Osteoblast (primary cell): ENCODE data around the gene CXCL13. TPM values are rescaled to one million over a fixed set of nuclear protein-coding genes. Genes with fewer than 3 reads are reported as not detected.
A peak's percentile ranks its signal among the peaks of the same experiment; 100 is the strongest.
"Not testable (repeated sequence)": the region's sequence is repeated elsewhere in the genome, so short reads cannot be mapped to it uniquely, and the experiment has no call there.

Source experiments
- DNase-seq: peaks from one replicate; pipeline ENCODE4 v3.0.0; 2011; ENCODE audit warnings: low spot score, mixed read lengths; ENCODE audit not compliant: insufficient read length; ENCODE audit errors: missing footprints
- H2AFZ ChIP-seq: 2 replicates; pipeline ENCODE4 v1.6.0; 2011; ENCODE audit warnings: mild to moderate bottlenecking, low read length
- H3K27ac ChIP-seq: 2 replicates; pipeline ENCODE4 v1.5.1; 2011; ENCODE audit warnings: mild to moderate bottlenecking, low read depth, low read length, moderate library complexity
- H3K27me3 ChIP-seq: 2 replicates; pipeline ENCODE4 v1.6.0; 2012; ENCODE audit warnings: mild to moderate bottlenecking, control low read depth, inconsistent platforms, low read length, moderate library complexity; ENCODE audit not compliant: insufficient read depth
- H3K36me3 ChIP-seq: 2 replicates; pipeline ENCODE4 v1.5.1; 2011; ENCODE audit warnings: mild to moderate bottlenecking, low read length, control low read depth, moderate library complexity; ENCODE audit not compliant: insufficient read depth
- H3K4me1 ChIP-seq: 2 replicates; pipeline ENCODE4 v1.5.1; 2011; ENCODE audit warnings: mild to moderate bottlenecking, low read length, control low read depth, moderate library complexity; ENCODE audit not compliant: insufficient read depth
- H3K4me2 ChIP-seq: 2 replicates; pipeline ENCODE4 v1.6.0; 2011; ENCODE audit warnings: mild to moderate bottlenecking, low read length; ENCODE audit not compliant: insufficient read depth
- H3K4me3 ChIP-seq: fragments of 200-600 bp; sonication (generic); 3 replicates; pipeline ENCODE4 v1.5.1; 2012; ENCODE audit warnings: mild to moderate bottlenecking, low read length, inconsistent platforms; ENCODE audit not compliant: insufficient read depth
- H3K79me2 ChIP-seq: 2 replicates; pipeline ENCODE4 v1.6.0; 2012; ENCODE audit warnings: mild to moderate bottlenecking, low read length, control low read depth, inconsistent platforms; ENCODE audit not compliant: insufficient read depth
- H3K9me3 ChIP-seq: 2 replicates; pipeline ENCODE4 v1.5.1; 2011; ENCODE audit warnings: low read depth, low read length, control low read depth
- H4K20me1 ChIP-seq: 2 replicates; pipeline ENCODE4 v1.6.0; 2012; ENCODE audit warnings: mild to moderate bottlenecking, low read length, control low read depth; ENCODE audit not compliant: insufficient read depth
- total RNA-seq: library from RNA; depleted of rRNA; stranded (reverse); fragments of >200 nt; gene quantifications from 2 replicates; pipeline ENCODE4 v1.2.3, GENCODE V29; 2012
- TF ChIP-seq, protein P1 (sequence below): IDR thresholded peaks from 2 replicates; pipeline ENCODE4 v1.5.1; 2011; ENCODE audit warnings: mild to moderate bottlenecking, low read depth, low read length, moderate library complexity; ENCODE audit errors: extremely low read depth

The CXCL13 gene, protein sequence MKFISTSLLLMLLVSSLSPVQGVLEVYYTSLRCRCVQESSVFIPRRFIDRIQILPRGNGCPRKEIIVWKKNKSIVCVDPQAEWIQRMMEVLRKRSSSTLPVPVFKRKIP
- not detected in 2 replicates for total RNA-seq

GRCh38 chr4:77605210-77605902, at the start of gene CXCL13:
Gene CXCL13 (plus strand): TSS chr4:77605820. CDS start chr4:77605866, 46 bp downstream.
- no peak within 1 kb of the TSS for H3K4me2 ChIP-seq
- H3K4me1 ChIP-seq = no peaks in the 10 kb centered on the region
- H3K4me3 ChIP-seq = no peak within 1 kb of the TSS
- no peaks in the 10 kb centered on the region for H3K79me2 ChIP-seq
- no peaks in the 10 kb centered on the region for H3K9me3 ChIP-seq
- TF ChIP-seq, protein P1, sequence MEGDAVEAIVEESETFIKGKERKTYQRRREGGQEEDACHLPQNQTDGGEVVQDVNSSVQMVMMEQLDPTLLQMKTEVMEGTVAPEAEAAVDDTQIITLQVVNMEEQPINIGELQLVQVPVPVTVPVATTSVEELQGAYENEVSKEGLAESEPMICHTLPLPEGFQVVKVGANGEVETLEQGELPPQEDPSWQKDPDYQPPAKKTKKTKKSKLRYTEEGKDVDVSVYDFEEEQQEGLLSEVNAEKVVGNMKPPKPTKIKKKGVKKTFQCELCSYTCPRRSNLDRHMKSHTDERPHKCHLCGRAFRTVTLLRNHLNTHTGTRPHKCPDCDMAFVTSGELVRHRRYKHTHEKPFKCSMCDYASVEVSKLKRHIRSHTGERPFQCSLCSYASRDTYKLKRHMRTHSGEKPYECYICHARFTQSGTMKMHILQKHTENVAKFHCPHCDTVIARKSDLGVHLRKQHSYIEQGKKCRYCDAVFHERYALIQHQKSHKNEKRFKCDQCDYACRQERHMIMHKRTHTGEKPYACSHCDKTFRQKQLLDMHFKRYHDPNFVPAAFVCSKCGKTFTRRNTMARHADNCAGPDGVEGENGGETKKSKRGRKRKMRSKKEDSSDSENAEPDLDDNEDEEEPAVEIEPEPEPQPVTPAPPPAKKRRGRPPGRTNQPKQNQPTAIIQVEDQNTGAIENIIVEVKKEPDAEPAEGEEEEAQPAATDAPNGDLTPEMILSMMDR = no peak
- no peaks in the 10 kb centered on the region for H4K20me1 ChIP-seq
- H3K36me3 ChIP-seq = no peaks in the 10 kb centered on the region
- DNase-seq = no peak
- peaks cover 71% of the 10 kb centered on the region for H3K27me3 ChIP-seq
- no peak within 1 kb of the TSS for H2AFZ ChIP-seq
- H3K27ac ChIP-seq = no peak within 1 kb of the TSS

- H3K27me3 ChIP-seq = peaks cover 7% of the 10 kb centered on the region
- no peaks in the 10 kb centered on the region for H3K36me3 ChIP-seq
- no peaks in the 10 kb centered on the region for H3K9me3 ChIP-seq
- H3K4me2 ChIP-seq = no peak overlapping the region
- TF ChIP-seq, protein P1 = no peak
- H2AFZ ChIP-seq = no peak overlapping the region
- H3K4me3 ChIP-seq = no peak overlapping the region
- no peaks in the 10 kb centered on the region for H3K4me1 ChIP-seq
- no peak for DNase-seq
- H3K27ac ChIP-seq = no peak overlapping the region
- no peaks in the 10 kb centered on the region for H3K79me2 ChIP-seq
- no peaks in the 10 kb centered on the region for H4K20me1 ChIP-seq
Observed at GRCh38 chr4:77560170-77560569, 45.5 kb upstream of the CXCL13 start.

DNA sequence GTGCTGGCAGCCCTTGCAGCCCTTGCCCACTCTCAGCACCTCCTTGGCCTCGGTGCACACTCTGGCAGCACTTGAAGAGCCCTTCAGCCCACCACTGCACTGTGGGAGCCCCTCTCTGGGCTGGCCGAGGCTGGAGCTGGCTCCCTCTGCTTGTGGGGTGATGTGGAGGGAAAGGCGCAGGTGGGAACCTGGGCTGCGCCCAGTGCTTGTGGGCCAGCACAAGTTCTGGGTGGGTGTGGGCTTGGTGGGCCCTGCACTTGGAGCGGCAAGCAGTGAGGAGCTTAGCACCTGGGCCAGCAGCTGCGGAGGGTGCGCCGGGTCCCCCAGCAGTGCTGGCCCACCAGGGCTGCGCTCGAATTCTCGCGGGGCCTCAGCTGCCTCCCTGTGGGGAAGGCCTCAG, 43.9 kb upstream of the CXCL13 start:
- DNase-seq, H3K27me3 ChIP-seq, H3K27ac ChIP-seq, H3K36me3 ChIP-seq, H2AFZ ChIP-seq, H3K4me1 ChIP-seq, H3K4me2 ChIP-seq, H3K9me3 ChIP-seq, H3K79me2 ChIP-seq, H3K4me3 ChIP-seq, H4K20me1 ChIP-seq: not testable (repeated sequence)

DNA sequence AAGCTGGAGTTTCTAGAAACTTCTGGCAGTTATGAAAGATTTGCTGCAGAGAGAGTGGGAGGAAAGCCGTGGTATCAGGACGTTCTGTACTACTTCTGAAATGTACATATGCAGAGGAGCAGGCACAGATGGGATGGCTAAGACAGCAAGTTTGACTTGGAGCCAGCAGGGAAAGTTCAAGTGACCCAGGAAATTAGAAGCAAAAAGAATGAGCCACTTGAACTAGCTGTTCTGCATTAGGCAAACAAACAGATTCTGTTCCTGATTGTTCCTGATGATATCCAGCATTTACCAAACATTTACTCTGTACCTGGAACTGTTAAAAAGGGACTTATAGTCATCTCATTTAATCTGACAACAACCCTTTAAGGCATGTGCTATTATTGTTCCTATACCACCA, 41.4 kb upstream of the CXCL13 start:
- Histone ChIP-seq H3K4me2 (no peak overlapping the region), H4K20me1 (no peaks in the 10 kb centered on the region), H2AFZ (no peak overlapping the region), H3K4me3 (no peak overlapping the region), H3K27me3 (peaks cover 15% of the 10 kb centered on the region), H3K9me3 (no peaks in the 10 kb centered on the region), H3K36me3 (no peaks in the 10 kb centered on the region), H3K27ac (no peak overlapping the region), H3K4me1 (no peaks in the 10 kb centered on the region), H3K79me2 (no peaks in the 10 kb centered on the region)
- DNase-seq = peak; percentile 45
- TF ChIP-seq, protein P1 = no peak
